Activated CD4-positive, alpha-beta memory T cell treated with anti-CD3 and anti-CD28 coated beads for 36 hours (primary cell): ENCODE results near the gene LAPTM5. TPM values are rescaled to one million over a fixed set of nuclear protein-coding genes. Genes with fewer than 3 reads are reported as not detected.

Experiments
- CTCF ChIA-PET: fragments of 350-600 bp; sonication (Branson Sonifier 250); formaldehyde crosslinking; loops from one replicate; lab custom pipeline; 2021; ENCODE audit warnings: antibody characterized with exemption, inconsistent platforms; lab: Charles Lee
- POLR2A ChIA-PET: fragments of 350-600 bp; sonication (Branson Sonifier 250); formaldehyde crosslinking; loops from one replicate; lab custom pipeline; 2021; ENCODE audit warnings: antibody characterized with exemption; lab: Charles Lee
- DNase-seq: peaks from one replicate; pipeline ENCODE4 v3.0.0-alpha.2; 2020
- H3K27ac Mint-ChIP-seq: one replicate; pipeline ENCODE4 v1.8.0; 2021; ENCODE audit warnings: mixed read lengths
- H3K27me3 Mint-ChIP-seq: one replicate; pipeline ENCODE4 v1.8.0; 2021; ENCODE audit warnings: mixed read lengths
- H3K36me3 Mint-ChIP-seq: one replicate; pipeline ENCODE4 v1.8.0; 2021; ENCODE audit warnings: mixed read lengths
- H3K4me1 Mint-ChIP-seq: one replicate; pipeline ENCODE4 v1.8.0; 2021; ENCODE audit warnings: low read depth, mixed read lengths
- H3K4me3 Mint-ChIP-seq: one replicate; pipeline ENCODE4 v1.8.0; 2021; ENCODE audit warnings: mild to moderate bottlenecking, mixed read lengths
- H3K9me3 Mint-ChIP-seq: one replicate; pipeline ENCODE4 v1.8.0; 2021; ENCODE audit warnings: mixed read lengths
- intact Hi-C: fragments of 100-400 bp; cut with micrococcal nuclease; formaldehyde crosslinking; loops from one replicate; pipeline ENCODE4 v1.15.1; 2023
- total RNA-seq, 2 experiments: library from RNA; stranded (reverse); gene quantifications; one replicate each; pipeline ENCODE4 v1.2.3, GENCODE V29; 2021

Gene LAPTM5
- total RNA-seq, 2 experiments from 2014 or later = 190 to 196 TPM

DNA sequence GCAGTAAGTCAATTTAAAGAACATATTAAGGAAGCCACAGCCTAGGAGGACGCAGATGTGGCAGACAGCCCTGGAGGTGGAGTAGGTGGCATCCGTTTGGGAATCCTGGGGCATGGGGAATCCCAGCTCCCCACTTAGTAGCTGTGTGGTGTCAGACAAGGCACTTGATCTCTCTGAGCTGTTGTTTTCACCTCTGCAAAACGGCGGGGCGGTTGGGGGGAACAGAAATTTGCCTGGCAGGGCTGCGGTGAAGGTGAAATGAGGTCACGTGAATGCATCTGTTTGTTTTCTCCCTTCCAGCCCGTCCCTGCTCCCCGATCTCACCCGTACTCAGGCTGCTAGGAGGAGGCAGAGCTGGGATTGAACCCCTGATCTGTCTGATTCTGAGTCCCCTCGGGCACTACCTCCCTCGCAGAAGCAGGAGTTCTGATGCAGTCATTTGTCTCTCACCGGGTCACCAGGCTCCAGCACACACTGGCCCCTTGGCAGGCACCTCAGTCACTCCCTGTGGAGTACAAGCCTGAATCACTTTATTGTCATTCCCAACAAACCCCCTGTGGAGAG lies 2.2 kb upstream of the LAPTM5 start:
- Mint-ChIP-seq H3K36me3 (peaks cover 14% of the 10 kb centered on the region), H3K9me3 (no peaks in the 10 kb centered on the region), H3K4me1 (peaks cover 76% of the 10 kb centered on the region), H3K4me3 (peak overlapping the region; percentile 50), H3K27ac (peak overlapping the region; percentile 74), H3K27me3 (no peaks in the 10 kb centered on the region)
- ChIA-PET CTCF (interaction anchor here (0.7 to 11.0 kb wide), 6 partner anchors 11 to 40 kb away, joined by 3 to 123 read pairs (median 34); partner anchors contain the start of gene MATN1), POLR2A (interaction anchor here (0.8 to 3.3 kb wide), 2 partner anchors 16 to 40 kb away, joined by 3 to 19 read pairs; no protein-coding TSS in a partner anchor)
- DNase-seq = peak; percentile 76
- intact Hi-C loops = loop anchor here (10.0 kb wide), 1 partner anchor 1175 kb away; the partner anchor contains the start of gene PTP4A2

DNA sequence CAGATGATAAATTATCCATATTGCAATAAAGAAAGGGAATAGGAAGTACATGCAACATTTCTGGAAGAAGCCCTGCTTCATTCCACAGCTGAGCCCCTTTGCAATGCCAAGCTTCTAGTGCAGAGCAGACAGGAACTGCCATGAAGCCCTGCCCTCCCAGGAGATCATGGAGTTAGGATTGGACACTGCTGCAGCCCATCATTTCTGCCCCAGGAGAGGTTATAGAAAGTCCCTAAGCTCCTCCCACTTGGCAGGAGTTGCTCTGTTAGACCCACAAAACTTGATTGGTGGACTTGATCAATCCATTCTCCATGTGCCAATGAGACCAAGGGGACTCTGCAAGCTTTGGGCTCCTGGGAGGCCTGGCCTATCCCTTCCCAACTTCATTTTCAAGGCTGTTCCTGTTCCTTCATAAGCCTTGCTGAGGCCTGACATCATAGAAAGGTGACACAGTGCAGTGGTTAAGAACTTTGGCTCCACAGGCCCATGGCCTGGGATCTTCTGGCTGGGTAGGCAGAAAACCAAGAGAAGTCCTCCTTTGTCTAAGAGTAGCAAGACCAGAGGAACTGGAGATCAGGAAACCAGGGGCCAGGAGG lies 1.3 kb upstream of the LAPTM5 start:
- CTCF ChIA-PET = interaction anchor here (0.7 to 11.0 kb wide), 7 partner anchors 10 to 39 kb away, joined by 3 to 123 read pairs (median 11); no protein-coding TSS in a partner anchor
- peaks cover 14% of the 10 kb centered on the region for H3K36me3 Mint-ChIP-seq
- no peaks in the 10 kb centered on the region for H3K27me3 Mint-ChIP-seq
- peak; percentile 77 for DNase-seq
- H3K9me3 Mint-ChIP-seq = no peaks in the 10 kb centered on the region
- peak overlapping the region; percentile 39 for H3K4me3 Mint-ChIP-seq
- peak overlapping the region; percentile 52 for H3K27ac Mint-ChIP-seq
- peaks cover 84% of the 10 kb centered on the region for H3K4me1 Mint-ChIP-seq
- intact Hi-C loops = loop anchor here (10.0 kb wide), 1 partner anchor 1176 kb away; the partner anchor contains the start of gene PTP4A2
- POLR2A ChIA-PET = interaction anchor here (1.3 to 5.7 kb wide), 5 partner anchors 10 to 40 kb away, joined by 3 to 75 read pairs (median 19); no protein-coding TSS in a partner anchor

DNA sequence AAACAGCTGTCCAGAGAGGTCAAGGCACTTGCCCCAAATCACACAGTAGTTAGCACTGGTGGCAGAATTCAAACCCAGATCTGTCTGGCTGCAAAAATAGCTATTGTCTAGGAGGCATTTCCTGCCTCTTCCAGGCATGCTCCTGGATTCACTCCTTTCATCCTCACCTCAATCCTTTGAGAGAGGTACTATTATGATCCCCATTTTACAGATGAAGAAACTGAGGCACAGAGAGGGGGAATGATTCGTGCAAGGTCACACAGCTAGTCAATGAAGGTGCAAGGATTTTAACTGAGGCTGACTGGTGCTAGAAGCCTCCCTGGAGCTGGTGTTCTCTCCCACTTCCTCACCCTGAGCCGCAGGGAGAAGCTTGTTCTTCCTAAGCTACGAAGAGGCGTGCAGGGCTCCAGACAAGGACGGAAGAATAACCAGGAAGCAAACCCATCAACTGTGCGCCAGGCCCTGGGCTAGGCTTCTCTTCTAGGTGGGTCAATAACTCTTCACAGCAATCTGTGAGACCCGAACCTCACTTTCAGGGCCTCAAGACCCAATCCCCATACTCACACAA lies 631 bp upstream of the LAPTM5 start:
- Mint-ChIP-seq H3K9me3 (no peaks in the 10 kb centered on the region), H3K4me3 (peak overlapping the region; percentile 98), H3K27ac (peak overlapping the region; percentile 99), H3K36me3 (peaks cover 14% of the 10 kb centered on the region), H3K27me3 (no peaks in the 10 kb centered on the region), H3K4me1 (peaks cover 88% of the 10 kb centered on the region)
- DNase-seq = no peak
- POLR2A ChIA-PET = interaction anchor here (1.3 to 5.7 kb wide), 5 partner anchors 9 to 39 kb away, joined by 3 to 75 read pairs (median 19); no protein-coding TSS in a partner anchor
- CTCF ChIA-PET = interaction anchor here (0.9 to 11.0 kb wide), 7 partner anchors 9 to 43 kb away, joined by 3 to 123 read pairs (median 11); no protein-coding TSS in a partner anchor
- intact Hi-C loops = loop anchor here (10.0 kb wide), 1 partner anchor 1177 kb away; the partner anchor contains the start of gene PTP4A2

DNA sequence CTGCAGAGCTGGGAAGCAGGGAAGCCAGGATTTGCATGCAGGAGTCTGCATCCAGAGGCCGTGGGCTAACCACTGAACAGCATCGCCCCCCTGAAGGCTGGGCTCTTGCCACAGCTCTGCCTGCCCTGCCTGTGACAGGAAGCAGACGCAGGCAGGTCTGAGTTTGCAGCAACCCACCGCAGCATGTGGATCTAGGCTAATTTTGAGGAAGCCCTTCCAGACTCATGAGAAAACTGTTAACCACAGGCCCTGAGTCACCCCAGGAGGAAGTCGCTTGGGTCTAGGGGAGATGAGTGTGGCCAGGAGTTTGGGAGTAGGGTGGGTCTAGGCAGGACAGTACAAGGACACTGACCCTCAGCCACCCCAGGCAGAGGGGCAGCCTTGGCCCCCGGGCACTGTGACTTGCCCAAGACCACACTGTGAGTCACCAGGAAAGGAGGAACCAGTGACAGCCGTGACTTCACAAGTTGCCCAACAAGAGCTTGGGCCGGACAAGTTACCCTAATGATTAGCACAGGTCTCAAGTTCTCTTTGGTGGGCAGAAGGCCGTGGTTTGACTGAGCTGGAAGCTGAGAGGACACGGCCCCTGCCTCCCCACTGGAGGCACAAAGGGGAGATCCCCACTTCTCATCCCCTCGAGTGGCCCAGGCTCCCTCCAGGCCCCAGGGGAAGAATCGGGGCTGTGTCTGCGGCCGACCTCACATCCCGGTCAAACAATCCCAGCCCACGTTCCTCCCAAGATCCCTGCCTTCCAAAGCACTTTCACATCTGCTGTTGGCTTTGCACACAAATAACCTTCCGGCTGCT lies 826 bp downstream of the LAPTM5 start:
- POLR2A ChIA-PET = interaction anchor here (1.0 to 5.7 kb wide), 5 partner anchors 8 to 38 kb away, joined by 4 to 75 read pairs (median 19); no protein-coding TSS in a partner anchor
- intact Hi-C loops = loop anchor here (1.0 to 10.0 kb wide), 4 partner anchors 13 to 1178 kb away; partner anchors contain the start of gene PTP4A2

DNA sequence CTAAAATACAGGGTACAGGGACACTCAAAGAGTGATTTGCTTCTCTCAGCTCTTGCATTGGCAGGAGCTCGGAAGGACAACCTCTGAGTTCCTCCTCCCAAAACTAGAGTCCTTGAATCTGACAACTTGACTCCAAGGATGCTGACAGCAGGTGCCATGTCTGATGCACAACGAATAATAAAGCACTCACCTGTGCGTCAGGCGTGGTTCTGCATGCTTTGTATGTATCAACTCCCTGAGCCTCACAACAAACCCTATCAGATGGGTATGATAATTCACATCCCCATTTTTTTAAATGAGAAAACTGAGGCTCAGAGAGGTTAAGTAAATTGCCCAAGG lies 1.4 kb downstream of the LAPTM5 start:
- ChIA-PET CTCF (interaction anchor here (6.8 to 11.0 kb wide), 3 partner anchors 12 to 37 kb away, joined by 65 to 123 read pairs (median 76); no protein-coding TSS in a partner anchor), POLR2A (interaction anchor here (1.4 to 5.7 kb wide), 4 partner anchors 7 to 37 kb away, joined by 4 to 75 read pairs (median 24); no protein-coding TSS in a partner anchor)
- Mint-ChIP-seq H3K36me3 (peaks cover 17% of the 10 kb centered on the region), H3K27me3 (no peaks in the 10 kb centered on the region), H3K4me3 (peak overlapping the region; percentile 98), H3K4me1 (peaks cover 87% of the 10 kb centered on the region), H3K9me3 (no peaks in the 10 kb centered on the region), H3K27ac (peak overlapping the region; percentile 99)
- DNase-seq = no peak
- intact Hi-C loops = loop anchor here (1.0 to 10.0 kb wide), 4 partner anchors 13 to 1179 kb away; partner anchors contain the start of gene PTP4A2

More for the DNA sequence above, 826 bp downstream of the LAPTM5 start:
- peak; percentile 88 for DNase-seq
- H3K36me3 Mint-ChIP-seq = peaks cover 16% of the 10 kb centered on the region
- H3K9me3 Mint-ChIP-seq = no peaks in the 10 kb centered on the region
- H3K27ac Mint-ChIP-seq = peak overlapping the region; percentile 99
- peaks cover 86% of the 10 kb centered on the region for H3K4me1 Mint-ChIP-seq
- no peaks in the 10 kb centered on the region for H3K27me3 Mint-ChIP-seq
- H3K4me3 Mint-ChIP-seq = peak overlapping the region; percentile 98
- CTCF ChIA-PET = interaction anchor here (6.8 to 11.0 kb wide), 3 partner anchors 12 to 37 kb away, joined by 65 to 123 read pairs (median 76); no protein-coding TSS in a partner anchor

DNA sequence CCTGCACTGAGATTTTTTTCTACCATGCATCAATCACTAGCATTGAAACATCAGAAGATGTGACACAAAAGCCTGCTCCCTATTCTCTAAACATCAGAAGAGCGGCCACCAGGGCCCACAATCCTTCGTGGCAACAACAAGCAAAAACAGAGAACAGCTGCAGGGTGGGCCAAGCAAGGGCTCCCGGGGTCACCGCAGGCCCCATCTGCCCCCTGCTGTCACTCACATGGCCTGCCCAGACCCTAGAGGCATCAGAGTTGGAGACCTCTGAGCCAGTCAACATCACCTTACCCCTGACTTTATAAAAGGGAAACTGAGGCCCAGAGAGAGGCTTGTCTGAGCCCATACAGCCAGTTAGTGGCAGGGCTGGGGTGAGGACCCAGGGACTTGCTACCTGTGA lies 1.8 kb downstream of the LAPTM5 start:
- no peaks in the 10 kb centered on the region for H3K9me3 Mint-ChIP-seq
- peak overlapping the region; percentile 98 for H3K4me3 Mint-ChIP-seq
- H3K27ac Mint-ChIP-seq = peak overlapping the region; percentile 99
- ChIA-PET POLR2A (interaction anchor here (3.0 to 5.7 kb wide), 2 partner anchors 11 to 37 kb away, joined by 19 to 75 read pairs; no protein-coding TSS in a partner anchor), CTCF (interaction anchor here (1.1 to 11.0 kb wide), 4 partner anchors 11 to 46 kb away, joined by 3 to 123 read pairs (median 70); no protein-coding TSS in a partner anchor)
- intact Hi-C loops = loop anchor here (1.0 to 10.0 kb wide), 4 partner anchors 12 to 1179 kb away; partner anchors contain the start of gene PTP4A2
- peaks cover 17% of the 10 kb centered on the region for H3K36me3 Mint-ChIP-seq
- no peaks in the 10 kb centered on the region for H3K27me3 Mint-ChIP-seq
- H3K4me1 Mint-ChIP-seq = peaks cover 87% of the 10 kb centered on the region
- DNase-seq = no peak

DNA sequence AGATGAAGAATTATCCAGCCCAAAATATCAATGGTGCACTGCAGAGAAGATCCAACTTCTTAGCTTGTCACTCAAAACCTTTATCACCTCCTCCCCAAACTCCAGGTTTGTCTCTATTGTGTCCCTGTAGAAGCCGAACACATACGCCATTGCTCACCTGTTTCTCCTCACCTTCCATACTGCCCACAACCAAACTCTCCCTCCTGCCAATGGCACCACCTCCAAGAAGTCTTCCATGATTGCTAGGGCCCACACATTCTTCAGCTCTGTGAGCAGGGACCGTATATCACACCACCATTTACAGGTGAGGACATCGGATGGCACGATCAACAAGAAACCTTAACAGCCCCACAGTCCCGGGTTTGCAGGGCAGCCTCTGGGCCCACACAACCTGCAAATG lies 2.2 kb downstream of the LAPTM5 start:
- DNase-seq = no peak

DNA sequence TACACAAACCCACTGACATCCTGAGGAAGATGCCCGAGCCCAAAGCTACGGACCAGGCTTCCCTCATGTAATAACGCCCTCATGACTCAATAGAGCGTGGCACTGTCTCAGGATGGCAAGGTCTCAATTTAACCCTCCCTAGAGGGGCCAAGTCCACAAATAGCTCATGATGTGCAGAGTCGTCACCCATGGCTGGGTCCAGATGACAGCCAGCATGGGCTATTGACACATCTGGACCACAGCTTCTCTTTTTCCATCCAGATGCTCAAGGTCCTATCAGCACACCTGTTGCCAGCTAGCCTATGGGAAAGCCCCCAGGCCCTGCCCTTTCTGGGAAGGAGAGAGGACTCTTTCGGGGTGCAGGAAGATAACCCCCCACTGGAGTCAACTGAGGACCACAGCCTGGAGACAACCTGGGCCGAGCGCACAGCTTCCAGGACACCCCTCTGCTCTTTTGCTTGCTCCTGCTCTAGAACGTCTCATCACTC lies 2.8 kb downstream of the LAPTM5 start:
- Mint-ChIP-seq H3K9me3 (no peaks in the 10 kb centered on the region), H3K4me3 (peak overlapping the region; percentile 98), H3K27ac (peak overlapping the region; percentile 99), H3K27me3 (no peaks in the 10 kb centered on the region), H3K4me1 (peaks cover 88% of the 10 kb centered on the region), H3K36me3 (peaks cover 17% of the 10 kb centered on the region)
- intact Hi-C loops = loop anchor here (10.0 kb wide), 1 partner anchor 1180 kb away; the partner anchor contains the start of gene PTP4A2
- POLR2A ChIA-PET = interaction anchor here (0.6 to 5.7 kb wide), 4 partner anchors 10 to 1794 kb away, joined by 3 to 75 read pairs (median 4); no protein-coding TSS in a partner anchor
- CTCF ChIA-PET = interaction anchor here (0.7 to 11.0 kb wide), 6 partner anchors 10 to 47 kb away, joined by 3 to 123 read pairs (median 7); no protein-coding TSS in a partner anchor
- peak; percentile 72 for DNase-seq

More for the DNA sequence above, 2.2 kb downstream of the LAPTM5 start:
- Mint-ChIP-seq H3K4me1 (peaks cover 88% of the 10 kb centered on the region), H3K36me3 (peaks cover 17% of the 10 kb centered on the region), H3K27me3 (no peaks in the 10 kb centered on the region), H3K9me3 (no peaks in the 10 kb centered on the region), H3K27ac (peak overlapping the region; percentile 99), H3K4me3 (peak overlapping the region; percentile 98)
- intact Hi-C loops = loop anchor here (10.0 kb wide), 1 partner anchor 1179 kb away; the partner anchor contains the start of gene PTP4A2
- POLR2A ChIA-PET = interaction anchor here (0.6 to 5.7 kb wide), 3 partner anchors 11 to 1795 kb away, joined by 3 to 75 read pairs (median 6); no protein-coding TSS in a partner anchor
- CTCF ChIA-PET = interaction anchor here (0.7 to 11.0 kb wide), 6 partner anchors 11 to 47 kb away, joined by 3 to 123 read pairs (median 7); no protein-coding TSS in a partner anchor

DNA sequence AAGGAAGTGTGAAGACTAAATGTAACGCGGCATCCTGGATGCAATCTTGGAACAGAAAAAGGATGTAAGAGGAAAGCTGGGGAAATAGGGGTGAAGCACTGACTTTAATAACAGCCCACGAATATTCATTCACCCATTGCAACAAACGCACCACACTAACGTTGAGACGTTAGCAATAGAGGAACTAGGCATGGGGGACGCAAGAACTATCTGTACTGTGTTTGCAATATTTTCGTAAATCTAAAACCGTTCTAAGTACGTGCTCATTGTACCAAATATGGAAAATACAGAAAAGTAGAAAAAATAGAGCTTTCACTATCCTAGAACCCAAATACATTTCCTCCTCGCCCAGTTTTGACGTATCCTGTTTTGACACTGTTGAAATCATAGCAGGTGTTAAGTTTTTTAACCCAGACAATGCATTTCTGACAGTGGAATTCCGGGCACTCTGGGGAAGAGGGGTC lies 3.9 kb downstream of the LAPTM5 start:
- intact Hi-C loops = loop anchor here (10.0 kb wide), 1 partner anchor 1181 kb away; the partner anchor contains the start of gene PTP4A2

More for the DNA sequence above, 3.9 kb downstream of the LAPTM5 start:
- no peak for DNase-seq
- ChIA-PET CTCF (interaction anchor here (1.3 to 11.0 kb wide), 4 partner anchors 9 to 34 kb away, joined by 4 to 123 read pairs (median 38); no protein-coding TSS in a partner anchor), POLR2A (interaction anchor here (1.3 to 5.7 kb wide), 3 partner anchors 9 to 35 kb away, joined by 3 to 75 read pairs (median 6); no protein-coding TSS in a partner anchor)
- no peaks in the 10 kb centered on the region for H3K27me3 Mint-ChIP-seq
- H3K4me1 Mint-ChIP-seq = peaks cover 88% of the 10 kb centered on the region
- no peaks in the 10 kb centered on the region for H3K9me3 Mint-ChIP-seq
- peak overlapping the region; percentile 98 for H3K4me3 Mint-ChIP-seq
- peaks cover 26% of the 10 kb centered on the region for H3K36me3 Mint-ChIP-seq
- peak overlapping the region; percentile 99 for H3K27ac Mint-ChIP-seq
